Activated CD4-positive, alpha-beta T cell treated with anti-CD3 and anti-CD28 coated beads for 4 hours (primary cell): Measurements from ENCODE around the gene ULBP3.
"Not testable (repeated sequence)": the region's sequence is repeated elsewhere in the genome, so short reads cannot be mapped to it uniquely, and the experiment has no call there.

ENCODE experiments used
- DNase-seq, 2 donors: peaks; one replicate each; pipeline ENCODE4 v3.0.0-alpha.2; 2020

ULBP3 gene

GRCh38 chr6:150075034-150075421, 6.1 kb upstream of the ULBP3 start:
- DNase-seq: no peak

GRCh38 chr6:150074396-150075033, 5.6 kb upstream of the ULBP3 start:
- DNase-seq: not testable (repeated sequence)

- peak; percentile 31 to 52 for DNase-seq
Measured at GRCh38 chr6:150072201-150072600, 3.3 kb upstream of the ULBP3 start.

GRCh38 chr6:150070236-150070818, 1.4 kb upstream of the ULBP3 start:
- no peak for DNase-seq

GRCh38 chr6:150069706-150070105, 785 bp upstream of the ULBP3 start:
- DNase-seq: no peak

GRCh38 chr6:150068151-150068550, 770 bp downstream of the ULBP3 start:
- DNase-seq: no peak

- no peak for DNase-seq
Measured at GRCh38 chr6:150065083-150065482, 3.8 kb downstream of the ULBP3 start.

GRCh38 chr6:150063640-150064039, 5.3 kb downstream of the ULBP3 start:
- no peak for DNase-seq

GRCh38 chr6:150059973-150060372, 8.9 kb downstream of the ULBP3 start:
- not testable (repeated sequence) for DNase-seq

- DNase-seq: no peak
Measured at GRCh38 chr6:150058986-150059385, 9.9 kb downstream of the ULBP3 start.

- no peak for DNase-seq
Measured at GRCh38 chr6:150058231-150058792, 10.6 kb downstream of the ULBP3 start.

GRCh38 chr6:150057501-150057951, 11.4 kb downstream of the ULBP3 start:
- no peak for DNase-seq

- no peak for DNase-seq
Measured at GRCh38 chr6:150056916-150057315, 12.0 kb downstream of the ULBP3 start.

- DNase-seq: no peak
Measured at GRCh38 chr6:150056156-150056555, 12.8 kb downstream of the ULBP3 start.

GRCh38 chr6:150055131-150055530, 13.8 kb downstream of the ULBP3 start:
- no peak for DNase-seq

GRCh38 chr6:150053450-150053849, 15.5 kb downstream of the ULBP3 start:
- DNase-seq: no peak

GRCh38 chr6:150050846-150051245, 18.1 kb downstream of the ULBP3 start:
- no peak for DNase-seq

- DNase-seq: no peak
Measured at GRCh38 chr6:150048099-150048498, 20.8 kb downstream of the ULBP3 start.

- no peak for DNase-seq
Measured at GRCh38 chr6:150046943-150047342, 22.0 kb downstream of the ULBP3 start.

- no peak for DNase-seq
Measured at GRCh38 chr6:150044621-150045145, 24.2 kb downstream of the ULBP3 start.

- DNase-seq: no peak
Measured at GRCh38 chr6:150043501-150044412, 25.2 kb downstream of the ULBP3 start.

GRCh38 chr6:150043096-150043495, 25.8 kb downstream of the ULBP3 start:
- DNase-seq: no peak
